Activated T-cell treated with anti-CD3 and anti-CD28 coated beads for 1 hour (primary cell): ENCODE data around the gene ADIPOR2.
A peak's percentile ranks its signal among the peaks of the same experiment; 100 is the strongest.

Experiments
- DNase-seq: peaks from one replicate; pipeline ENCODE4 v3.0.0-alpha.2; 2020; ENCODE audit warnings: low read depth

The ADIPOR2 gene

DNA sequence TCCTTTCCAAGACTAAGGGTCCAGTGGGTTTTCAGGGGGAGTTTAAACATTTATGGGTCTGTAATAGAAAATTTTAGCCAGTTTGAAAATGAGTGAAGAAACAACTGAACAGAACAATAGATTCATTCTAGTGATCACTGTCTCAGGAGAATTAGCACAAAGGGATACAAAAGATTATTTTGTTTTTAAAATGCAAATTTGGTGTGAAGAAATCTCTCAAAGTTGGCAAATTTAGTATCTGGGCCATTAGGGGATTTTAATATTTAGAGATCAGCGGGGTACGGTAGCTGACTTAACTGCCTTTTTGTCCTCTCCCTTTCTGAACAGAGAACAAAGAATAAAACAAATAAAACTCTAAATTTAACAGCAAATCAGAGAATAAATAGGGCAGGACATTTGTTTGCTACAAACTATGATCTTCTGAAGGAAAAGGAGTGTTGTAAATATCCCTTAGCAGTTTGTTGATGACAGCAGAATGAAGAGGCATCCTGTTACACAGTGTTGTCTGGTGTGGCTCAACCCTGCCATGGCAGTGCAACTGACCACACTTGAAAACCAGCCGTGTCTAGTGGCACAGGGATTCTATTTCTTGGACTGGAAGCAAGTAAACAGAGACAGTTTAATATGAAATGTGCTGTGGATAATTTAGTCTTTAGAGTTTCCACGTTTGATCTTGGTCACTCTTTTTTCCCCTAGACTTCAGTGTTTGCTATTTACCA is 83.2 kb downstream of the ADIPOR2 start:
- DNase-seq: no peak

DNA sequence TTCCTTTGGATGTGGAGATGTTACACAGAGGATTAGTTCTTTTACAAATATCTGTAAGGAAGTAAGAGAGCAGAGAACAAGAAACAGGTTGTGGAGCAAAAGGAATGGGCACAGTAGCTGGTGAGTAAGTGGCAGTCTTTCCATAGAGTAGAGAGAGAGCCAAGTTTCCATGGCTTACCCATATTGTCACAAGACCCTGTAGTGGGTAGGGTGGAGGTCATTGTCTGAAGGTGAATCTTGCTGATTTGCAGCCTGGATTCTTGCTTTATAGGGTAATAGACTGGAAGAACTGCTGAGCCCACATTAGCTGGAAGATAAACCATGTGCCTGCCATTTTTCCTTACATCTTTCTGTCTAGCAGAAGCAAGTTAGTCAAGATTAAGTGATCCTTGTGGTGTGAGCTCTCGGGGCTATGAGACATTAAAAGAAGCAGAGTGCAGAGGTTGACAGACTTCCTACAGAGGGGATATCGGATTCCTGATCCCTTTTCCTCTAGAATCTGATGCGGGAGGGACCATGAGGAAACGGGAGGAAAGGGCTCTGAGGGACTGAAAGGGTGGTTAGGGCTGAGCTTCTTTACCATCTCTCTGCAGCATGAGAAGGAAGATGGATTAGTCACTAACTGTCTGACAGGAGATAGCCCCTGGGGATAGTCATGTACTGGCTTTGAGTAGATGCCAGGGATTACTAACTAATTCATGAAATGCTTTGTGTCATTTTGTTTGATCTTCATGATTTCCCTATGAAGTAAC is 85.5 kb downstream of the ADIPOR2 start:
- no peak for DNase-seq

GRCh38 chr12:1777798-1778197 is 86.9 kb downstream of the ADIPOR2 start:
- DNase-seq: no peak

- no peak for DNase-seq
Observed at GRCh38 chr12:1778911-1779310, 88.0 kb downstream of the ADIPOR2 start.

- DNase-seq: no peak
Observed at GRCh38 chr12:1779783-1780182, 88.9 kb downstream of the ADIPOR2 start.

- no peak for DNase-seq
Observed at GRCh38 chr12:1781772-1782171, 90.9 kb downstream of the ADIPOR2 start.

DNA sequence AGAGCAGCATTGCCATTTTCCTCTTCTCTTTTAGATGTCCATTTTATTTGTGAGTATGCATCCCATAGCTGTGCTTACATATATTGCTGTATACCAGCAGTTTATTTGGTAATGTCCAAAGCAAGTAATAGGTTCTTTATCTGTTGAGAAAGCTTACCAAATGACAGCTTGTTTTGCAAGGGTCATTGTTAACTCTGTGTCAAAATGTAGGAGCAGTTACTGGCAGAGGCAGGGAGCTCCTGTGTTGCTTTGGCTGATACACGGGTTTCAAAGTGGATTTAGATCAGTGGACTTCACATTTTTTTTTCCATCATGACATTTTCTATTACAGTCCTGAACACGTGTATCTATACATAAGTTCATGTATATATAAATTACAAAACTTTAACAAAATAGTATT is 91.3 kb downstream of the ADIPOR2 start:
- no peak for DNase-seq

DNA sequence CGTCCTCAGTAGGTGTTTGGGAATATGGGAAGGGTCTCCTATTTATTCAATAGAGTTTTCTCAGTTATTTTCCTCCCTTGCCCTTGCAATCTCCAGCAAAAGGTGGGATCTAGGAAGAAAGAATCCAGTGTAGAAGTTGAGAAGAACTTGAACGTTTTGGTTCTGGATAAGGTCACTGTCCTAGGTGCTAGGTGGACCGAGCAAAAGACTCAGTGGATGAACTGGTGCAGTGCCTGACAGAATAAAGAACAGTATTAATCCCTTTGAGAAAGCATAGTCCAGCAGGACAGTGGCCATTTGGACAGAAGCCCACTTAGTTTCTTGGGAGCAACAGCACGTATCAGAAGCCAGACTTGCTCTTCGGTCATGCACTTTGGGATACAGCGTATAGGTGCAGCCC is 96.8 kb downstream of the ADIPOR2 start:
- DNase-seq: no peak

DNA sequence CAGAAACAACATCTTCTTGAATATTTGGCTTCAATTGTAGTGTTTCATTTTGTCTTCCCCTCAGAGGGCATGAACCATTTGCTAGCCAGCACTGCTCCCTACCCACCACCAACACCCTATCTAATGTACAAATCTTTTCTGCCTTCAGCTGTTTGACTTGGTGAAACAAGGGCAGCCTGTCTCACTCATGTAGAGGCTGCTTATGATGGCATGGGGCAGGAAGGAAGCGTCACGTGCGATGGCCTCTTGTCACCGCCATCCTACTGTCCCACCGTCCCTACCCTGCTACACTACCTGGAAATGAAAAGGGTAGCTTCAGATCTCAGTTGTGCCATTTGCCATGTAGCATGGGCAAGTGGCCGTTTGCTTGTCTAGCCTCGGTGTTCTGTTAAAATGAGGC is 99.6 kb downstream of the ADIPOR2 start:
- DNase-seq: no peak

DNA sequence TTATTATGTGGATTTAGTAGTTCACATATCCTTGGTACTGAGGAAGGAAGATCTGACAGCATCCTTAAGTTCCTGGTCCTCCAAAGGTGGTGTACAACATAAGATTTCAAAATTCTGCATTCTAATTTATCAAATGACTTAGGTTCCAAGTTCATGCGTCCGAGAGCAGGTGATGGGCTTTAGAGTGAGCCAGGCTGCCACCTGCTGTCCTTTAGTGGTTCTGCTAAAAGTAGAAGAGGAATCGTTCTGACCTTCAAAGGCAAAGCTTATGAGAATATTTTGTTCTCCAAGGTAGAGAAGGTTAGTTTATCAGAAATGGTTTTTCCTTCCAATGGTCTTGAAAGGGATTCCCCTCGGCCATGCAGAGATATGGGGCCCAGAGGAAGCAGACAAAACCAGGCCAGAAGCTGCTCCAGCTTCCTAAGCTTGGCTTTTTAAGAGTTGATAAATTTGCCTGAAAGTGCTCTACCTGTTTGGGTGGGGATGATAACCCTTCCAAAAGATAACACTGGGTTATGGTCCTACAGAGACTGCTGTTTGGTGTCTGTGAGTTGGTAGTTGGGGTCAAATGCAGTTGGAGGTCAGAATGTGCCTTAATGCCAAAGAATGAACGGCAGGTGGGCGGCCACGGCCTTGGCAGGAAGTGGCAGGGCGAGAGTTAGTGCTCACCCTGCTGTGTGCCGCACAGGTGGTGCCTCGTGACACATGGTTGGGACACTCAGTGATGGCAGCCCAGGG is 100.4 kb downstream of the ADIPOR2 start:
- DNase-seq: peak; percentile 45

- DNase-seq: no peak
Observed at GRCh38 chr12:1792406-1792805, 101.5 kb downstream of the ADIPOR2 start.

DNA sequence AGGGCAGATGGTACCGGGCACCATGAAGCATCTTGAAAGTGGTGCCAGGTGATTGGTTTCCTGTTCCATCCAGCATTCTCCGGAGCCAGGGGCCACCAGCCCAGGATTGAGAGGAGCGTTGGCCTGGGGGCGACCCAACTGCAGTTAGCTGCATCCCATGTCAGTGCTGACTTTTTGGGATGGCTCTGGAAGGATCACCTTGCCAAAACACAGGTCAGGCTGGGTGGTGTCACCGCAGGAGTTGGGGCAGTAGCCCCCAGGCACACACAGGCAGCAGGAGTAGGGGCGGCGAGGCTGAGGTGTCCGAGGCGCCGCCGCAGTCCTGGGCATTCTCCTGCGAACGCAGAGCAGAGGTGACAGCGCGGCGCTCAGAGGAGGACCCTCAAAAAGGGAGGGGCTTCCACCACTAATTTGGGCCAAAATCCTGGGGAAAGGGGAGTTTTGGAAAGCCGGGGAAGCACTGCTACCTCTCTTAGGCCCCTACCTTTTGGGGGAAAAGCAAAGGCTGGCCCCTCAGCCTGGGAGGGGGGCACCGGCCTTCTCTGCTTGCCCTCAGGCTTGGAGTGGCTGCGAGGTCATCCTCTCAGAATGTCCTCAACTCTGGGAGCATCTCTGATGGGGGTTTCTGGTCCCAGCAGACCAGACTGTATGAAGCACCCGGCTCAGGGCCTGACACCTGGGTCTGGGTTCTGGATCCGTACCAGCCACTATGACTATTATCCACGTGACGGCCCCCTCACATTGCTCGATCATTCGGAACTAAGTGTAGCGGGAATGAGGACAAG is 102.7 kb downstream of the ADIPOR2 start:
- no peak for DNase-seq

- DNase-seq: no peak
Observed at GRCh38 chr12:1794440-1795090, 103.7 kb downstream of the ADIPOR2 start.

- DNase-seq: no peak
Observed at GRCh38 chr12:1795221-1795784, 104.4 kb downstream of the ADIPOR2 start.

DNA sequence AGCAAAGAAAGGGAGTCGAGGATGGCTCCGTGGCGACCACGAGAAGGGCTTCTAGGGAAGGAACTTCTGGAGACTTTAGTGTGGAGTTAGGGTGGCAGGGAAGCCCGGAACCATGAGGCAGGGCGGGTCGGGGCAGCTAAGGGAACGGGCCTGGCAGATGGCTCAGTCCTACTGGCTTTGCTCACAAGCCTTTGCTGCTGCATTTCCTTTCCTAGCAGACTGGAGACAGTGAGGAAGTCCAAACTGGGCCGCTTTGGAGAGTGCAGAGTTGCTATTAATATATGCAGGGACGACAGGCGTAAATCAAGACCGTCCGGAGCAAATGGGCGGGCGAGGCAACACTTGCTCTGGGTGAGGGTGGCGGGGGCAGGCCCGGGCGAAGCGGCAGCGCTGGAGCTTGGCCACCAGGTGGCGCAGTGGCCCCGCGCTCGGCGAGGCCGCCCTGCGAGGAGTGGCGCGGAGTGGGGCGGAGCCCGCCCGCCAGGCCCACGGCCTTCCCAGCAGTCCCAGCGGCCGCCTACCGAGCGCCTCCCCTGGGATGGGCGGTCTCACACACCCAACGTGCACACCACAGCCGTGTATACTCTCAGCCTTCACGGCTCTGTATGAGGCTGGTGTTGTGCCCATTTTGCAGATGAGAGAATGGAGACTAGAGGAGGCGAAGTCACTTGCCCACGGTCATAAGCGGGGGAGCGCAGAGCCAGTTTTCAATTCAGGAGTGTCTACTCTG is 105.1 kb downstream of the ADIPOR2 start:
- DNase-seq: peak; percentile 90

DNA sequence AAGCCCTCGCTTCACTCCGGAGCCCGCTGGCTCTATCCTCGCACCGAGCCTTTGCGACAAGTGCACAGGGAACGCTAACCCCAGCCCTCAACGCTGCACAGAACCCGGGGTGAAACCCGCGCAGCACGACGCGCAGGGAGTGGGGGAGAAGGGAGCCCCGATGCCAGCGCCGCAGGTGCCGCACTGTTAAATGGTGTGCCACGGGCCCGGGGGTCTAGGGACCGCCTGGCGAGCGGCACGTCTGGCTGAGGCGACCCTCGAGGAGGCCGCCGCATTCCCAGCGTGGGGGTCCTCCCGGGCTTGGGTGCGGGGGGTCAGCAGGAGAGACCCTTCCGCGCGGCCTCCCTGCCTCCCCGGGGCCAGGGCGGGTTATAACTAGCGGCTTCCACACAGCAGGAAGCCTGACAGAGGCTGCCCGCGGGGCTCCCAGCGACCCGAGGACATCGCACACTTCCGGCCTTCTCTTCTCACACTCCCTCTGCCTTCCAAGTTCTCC is 105.7 kb downstream of the ADIPOR2 start:
- no peak for DNase-seq

DNA sequence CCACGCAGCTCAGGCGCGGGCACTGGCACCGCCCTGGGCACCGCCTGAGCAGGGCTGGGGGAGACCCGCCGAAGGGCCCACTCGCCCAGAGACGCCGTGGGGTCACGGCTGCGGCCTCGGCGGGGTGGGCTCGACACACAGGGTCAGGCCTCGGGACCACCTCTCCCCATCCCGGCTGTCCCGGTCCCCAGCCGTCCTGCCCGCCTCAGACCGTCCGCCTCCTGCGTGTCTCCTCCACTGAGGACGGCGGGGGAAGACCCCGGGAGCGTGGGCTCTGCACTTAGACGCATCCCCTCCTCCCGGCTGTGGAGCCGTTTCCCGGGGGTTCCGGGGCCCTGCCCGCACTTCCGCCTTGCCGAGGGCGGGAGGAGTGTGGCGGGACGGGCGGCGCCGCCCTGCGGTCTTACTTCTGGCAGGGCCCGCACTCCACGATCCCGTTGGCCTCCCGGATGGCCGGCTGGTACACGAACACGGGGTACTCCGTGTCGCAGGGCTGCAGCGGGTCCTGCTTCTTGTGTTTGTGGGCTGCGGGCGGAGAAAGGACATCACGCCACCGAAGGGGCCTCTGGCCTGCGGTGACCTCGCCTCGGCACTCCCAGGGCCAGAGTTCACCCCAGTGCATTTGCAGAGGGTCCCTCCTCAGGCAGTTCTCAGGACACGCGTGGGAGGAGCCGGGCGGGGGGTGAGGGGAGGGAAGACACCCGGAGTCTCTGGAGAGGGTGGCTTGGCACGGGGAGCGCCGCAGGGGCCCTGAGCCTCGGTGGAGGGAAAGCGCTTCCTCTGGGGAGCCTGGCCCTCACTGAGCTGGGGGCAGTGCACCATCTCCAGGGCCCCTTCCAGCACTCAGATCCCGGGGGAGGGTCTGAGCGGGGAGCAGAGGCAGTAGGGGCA is 106.4 kb downstream of the ADIPOR2 start:
- DNase-seq: peak; percentile 33

DNA sequence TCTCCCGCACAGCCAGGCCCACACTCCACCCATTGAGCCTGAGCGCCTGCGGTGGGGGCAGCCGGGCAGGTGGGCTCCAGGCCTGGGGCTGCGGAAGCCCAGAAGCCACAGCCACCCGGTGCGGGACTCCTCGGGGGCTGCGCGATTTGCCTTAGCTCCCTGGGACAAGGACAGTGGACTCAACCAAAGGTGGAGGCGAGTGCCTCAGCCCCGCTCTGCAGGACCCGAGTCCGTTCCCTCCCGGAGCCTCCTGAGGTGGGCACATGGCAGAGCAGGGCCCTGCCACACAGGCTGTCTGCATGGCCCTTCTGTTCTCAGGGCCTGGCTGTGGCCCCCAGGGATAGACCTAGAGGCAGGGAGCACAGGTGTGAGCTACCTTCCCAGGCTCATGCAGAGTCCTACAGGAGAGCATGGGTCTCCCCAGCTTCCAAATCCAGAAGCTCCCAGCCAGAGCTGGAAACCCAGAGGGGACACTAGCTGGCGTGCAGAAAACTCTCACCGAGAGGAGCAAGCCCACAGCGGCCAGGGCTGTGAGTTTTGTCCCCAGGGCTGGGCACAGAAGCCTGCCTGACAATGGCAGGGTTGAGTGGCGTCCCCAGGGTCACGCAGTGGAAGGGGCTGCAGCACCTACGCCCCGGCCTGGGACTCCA is 107.2 kb downstream of the ADIPOR2 start:
- no peak for DNase-seq

DNA sequence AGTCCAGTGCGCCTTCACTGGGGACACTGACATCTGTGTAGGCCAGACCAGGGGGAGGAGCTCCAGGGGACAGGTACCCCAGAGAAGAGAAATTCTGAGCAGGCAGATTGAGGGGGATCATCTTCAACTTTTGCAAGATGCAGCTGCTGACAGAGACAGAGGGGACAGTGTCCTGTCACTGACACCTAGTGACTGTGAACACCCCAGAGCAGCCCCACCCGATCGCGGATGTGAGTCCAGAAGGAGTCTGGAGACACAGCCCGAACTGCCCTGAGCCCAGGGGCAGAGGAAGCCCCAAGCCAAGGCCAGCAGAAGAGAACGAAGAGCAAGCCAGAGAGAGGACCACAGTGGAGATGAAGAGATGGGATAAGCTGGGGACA is 107.8 kb downstream of the ADIPOR2 start:
- DNase-seq: no peak
